Panc1 (cell line): ENCODE measurements around the gene TMEM88.

Experiments
- POLR2AphosphoS5 ChIP-seq: IDR thresholded peaks from 2 replicates; pipeline ENCODE4 v1.6.1; 2012; ENCODE audit warnings: mild to moderate bottlenecking, low read depth, low read length, moderate library complexity
- TF ChIP-seq, protein P1 (sequence below): fragments of 450-650 bp; IDR thresholded peaks from 2 replicates; pipeline ENCODE4 v1.5.1; 2017; ENCODE audit warnings: mild to moderate bottlenecking

GRCh38 chr17:7845359-7846062 lies 9.4 kb upstream of the TMEM88 start:
- TF ChIP-seq, protein P1, sequence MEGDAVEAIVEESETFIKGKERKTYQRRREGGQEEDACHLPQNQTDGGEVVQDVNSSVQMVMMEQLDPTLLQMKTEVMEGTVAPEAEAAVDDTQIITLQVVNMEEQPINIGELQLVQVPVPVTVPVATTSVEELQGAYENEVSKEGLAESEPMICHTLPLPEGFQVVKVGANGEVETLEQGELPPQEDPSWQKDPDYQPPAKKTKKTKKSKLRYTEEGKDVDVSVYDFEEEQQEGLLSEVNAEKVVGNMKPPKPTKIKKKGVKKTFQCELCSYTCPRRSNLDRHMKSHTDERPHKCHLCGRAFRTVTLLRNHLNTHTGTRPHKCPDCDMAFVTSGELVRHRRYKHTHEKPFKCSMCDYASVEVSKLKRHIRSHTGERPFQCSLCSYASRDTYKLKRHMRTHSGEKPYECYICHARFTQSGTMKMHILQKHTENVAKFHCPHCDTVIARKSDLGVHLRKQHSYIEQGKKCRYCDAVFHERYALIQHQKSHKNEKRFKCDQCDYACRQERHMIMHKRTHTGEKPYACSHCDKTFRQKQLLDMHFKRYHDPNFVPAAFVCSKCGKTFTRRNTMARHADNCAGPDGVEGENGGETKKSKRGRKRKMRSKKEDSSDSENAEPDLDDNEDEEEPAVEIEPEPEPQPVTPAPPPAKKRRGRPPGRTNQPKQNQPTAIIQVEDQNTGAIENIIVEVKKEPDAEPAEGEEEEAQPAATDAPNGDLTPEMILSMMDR, result no peak
- no peak for TF ChIP-seq POLR2AphosphoS5
